K562 (cell line): ENCODE results near the gene COMMD2.

Source experiments
- SAP30 ChIP-seq: fragments of 200-600 bp; sonication (generic); IDR thresholded peaks from 2 replicates; pipeline ENCODE4 v1.6.1; 2012; ENCODE audit warnings: borderline replicate concordance, low read depth, mild to moderate bottlenecking, moderate library complexity, low read length, control low read depth, inconsistent platforms; ENCODE audit not compliant: insufficient read depth, poor library complexity, severe bottlenecking
- TAF1 ChIP-seq: IDR thresholded peaks from 2 replicates; pipeline ENCODE4 v1.6.1; 2011; ENCODE audit warnings: mild to moderate bottlenecking, low read length, moderate library complexity; ENCODE audit not compliant: insufficient read depth, control insufficient read depth, severe bottlenecking; ENCODE audit errors: extremely low read depth

- TF ChIP-seq TAF1, result no peak
- TF ChIP-seq SAP30, result no peak
Observed at GRCh38 chr3:149790698-149791097, 38.4 kb upstream of the COMMD2 start.
